Adipocyte (in vitro differentiated cells): Measurements from ENCODE around the gene CXXC5.
A peak's percentile ranks its signal among the peaks of the same experiment; 100 is the strongest.

ENCODE experiments used
- DNase-seq: peaks from one replicate; pipeline ENCODE4 v3.0.0-alpha.2; 2015; ENCODE audit warnings: low read depth
- H3K27me3 ChIP-seq: replicated peaks from 2 replicates; pipeline ENCODE4 v1.7.0; 2013; ENCODE audit warnings: mild to moderate bottlenecking, low read length, moderate library complexity; ENCODE audit not compliant: control insufficient read depth, insufficient read depth
- H3K36me3 ChIP-seq: 2 replicates; pipeline ENCODE4 v1.7.0; 2013; ENCODE audit warnings: low read length, mild to moderate bottlenecking, moderate library complexity; ENCODE audit not compliant: control insufficient read depth, insufficient read depth, severe bottlenecking
- H3K4me1 ChIP-seq: 2 replicates; pipeline ENCODE4 v1.7.0; 2013; ENCODE audit warnings: mild to moderate bottlenecking, low read length, moderate library complexity; ENCODE audit not compliant: control insufficient read depth, insufficient read depth
- H3K4me3 ChIP-seq: 2 replicates; pipeline ENCODE4 v1.7.0; 2013; ENCODE audit warnings: mild to moderate bottlenecking, low read length, moderate library complexity
- H3K9ac ChIP-seq: 2 replicates; pipeline ENCODE4 v1.7.0; 2013; ENCODE audit warnings: mild to moderate bottlenecking, low read length, moderate library complexity
- H3K9me3 ChIP-seq: 2 replicates; pipeline ENCODE4 v1.7.0; 2013; ENCODE audit warnings: mild to moderate bottlenecking, low read length, moderate library complexity; ENCODE audit not compliant: control insufficient read depth

Gene CXXC5

GRCh38 chr5:139693676-139694364, 45.7 kb downstream of the CXXC5 start:
- Histone ChIP-seq H3K36me3 (no peaks in the 10 kb centered on the region), H3K27me3 (no peaks in the 10 kb centered on the region), H3K4me1 (peaks cover 61% of the 10 kb centered on the region), H3K9me3 (no peaks in the 10 kb centered on the region), H3K4me3 (no peak overlapping the region), H3K9ac (peak overlapping the region; percentile 22)
- DNase-seq: no peak

DNA sequence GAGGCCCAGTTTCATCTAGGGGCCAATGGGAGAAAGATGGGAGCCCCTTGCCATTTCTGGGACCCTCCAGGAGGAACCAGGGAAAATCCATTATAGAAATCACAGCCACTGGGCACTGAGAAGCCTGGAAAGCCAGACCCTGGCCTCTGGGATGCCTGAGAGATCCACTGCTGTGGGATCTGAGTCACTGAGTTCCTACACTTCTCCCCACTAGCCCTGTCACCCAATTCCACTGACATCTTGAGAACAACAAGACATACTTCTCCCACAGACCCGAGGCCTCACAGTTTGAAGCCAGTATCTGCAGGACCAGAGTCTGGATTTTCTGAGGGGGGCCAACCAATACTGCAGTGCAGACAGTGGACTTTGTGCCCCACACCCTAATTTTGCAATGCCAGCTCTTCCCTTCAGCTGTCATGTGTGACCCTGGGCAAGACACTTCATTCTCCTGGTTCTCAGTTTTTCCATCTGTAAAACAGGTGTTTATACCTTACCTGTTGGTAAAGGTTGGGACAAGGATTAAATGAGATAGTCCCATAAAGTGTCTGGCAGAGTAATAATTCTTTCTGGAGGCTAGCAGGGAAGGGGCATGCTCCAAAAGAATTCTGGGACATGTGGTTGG, 46.5 kb downstream of the CXXC5 start:
- Histone ChIP-seq H3K27me3 (no peaks in the 10 kb centered on the region), H3K9ac (peak overlapping the region; percentile 22), H3K9me3 (no peaks in the 10 kb centered on the region), H3K4me1 (peaks cover 53% of the 10 kb centered on the region), H3K36me3 (no peaks in the 10 kb centered on the region), H3K4me3 (no peak overlapping the region)
- peak; percentile 50 for DNase-seq

DNA sequence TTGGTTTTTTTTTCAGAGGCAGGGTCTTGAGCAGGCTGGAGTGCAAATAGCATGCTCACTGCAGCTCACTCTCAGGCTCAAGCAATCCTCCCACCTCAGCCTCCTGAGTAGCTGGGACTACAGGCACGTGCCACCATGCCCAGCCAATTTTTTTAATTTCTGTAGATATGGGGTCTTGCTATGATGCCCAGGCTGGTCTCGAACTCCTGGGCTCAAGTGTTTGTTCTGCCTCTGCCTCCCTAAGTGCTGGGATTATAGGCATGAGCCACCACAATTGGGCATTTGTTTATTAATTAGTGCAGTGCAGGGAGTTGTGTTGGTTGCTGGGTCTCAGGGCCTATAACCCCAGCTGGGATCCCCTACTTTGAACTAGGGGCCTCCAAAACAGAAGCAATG, 47.0 kb downstream of the CXXC5 start:
- no peaks in the 10 kb centered on the region for H3K9me3 ChIP-seq
- no peak for DNase-seq
- no peaks in the 10 kb centered on the region for H3K27me3 ChIP-seq
- no peak overlapping the region for H3K4me3 ChIP-seq
- no peak overlapping the region for H3K9ac ChIP-seq
- no peaks in the 10 kb centered on the region for H3K36me3 ChIP-seq
- peaks cover 47% of the 10 kb centered on the region for H3K4me1 ChIP-seq

GRCh38 chr5:139696167-139696893, 48.2 kb downstream of the CXXC5 start:
- H3K4me1 ChIP-seq: peaks cover 39% of the 10 kb centered on the region
- H3K9ac ChIP-seq: peak overlapping the region; percentile 81
- H3K9me3 ChIP-seq: no peaks in the 10 kb centered on the region
- H3K27me3 ChIP-seq: no peaks in the 10 kb centered on the region
- H3K36me3 ChIP-seq: no peaks in the 10 kb centered on the region
- peak overlapping the region; percentile 45 for H3K4me3 ChIP-seq
- no peak for DNase-seq

- no peaks in the 10 kb centered on the region for H3K27me3 ChIP-seq
- H3K4me1 ChIP-seq: peaks cover 39% of the 10 kb centered on the region
- peak overlapping the region; percentile 45 for H3K4me3 ChIP-seq
- H3K36me3 ChIP-seq: no peaks in the 10 kb centered on the region
- peak; percentile 95 for DNase-seq
- H3K9me3 ChIP-seq: no peaks in the 10 kb centered on the region
- H3K9ac ChIP-seq: peak overlapping the region; percentile 81
Measured at GRCh38 chr5:139696894-139697658, 48.9 kb downstream of the CXXC5 start.

DNA sequence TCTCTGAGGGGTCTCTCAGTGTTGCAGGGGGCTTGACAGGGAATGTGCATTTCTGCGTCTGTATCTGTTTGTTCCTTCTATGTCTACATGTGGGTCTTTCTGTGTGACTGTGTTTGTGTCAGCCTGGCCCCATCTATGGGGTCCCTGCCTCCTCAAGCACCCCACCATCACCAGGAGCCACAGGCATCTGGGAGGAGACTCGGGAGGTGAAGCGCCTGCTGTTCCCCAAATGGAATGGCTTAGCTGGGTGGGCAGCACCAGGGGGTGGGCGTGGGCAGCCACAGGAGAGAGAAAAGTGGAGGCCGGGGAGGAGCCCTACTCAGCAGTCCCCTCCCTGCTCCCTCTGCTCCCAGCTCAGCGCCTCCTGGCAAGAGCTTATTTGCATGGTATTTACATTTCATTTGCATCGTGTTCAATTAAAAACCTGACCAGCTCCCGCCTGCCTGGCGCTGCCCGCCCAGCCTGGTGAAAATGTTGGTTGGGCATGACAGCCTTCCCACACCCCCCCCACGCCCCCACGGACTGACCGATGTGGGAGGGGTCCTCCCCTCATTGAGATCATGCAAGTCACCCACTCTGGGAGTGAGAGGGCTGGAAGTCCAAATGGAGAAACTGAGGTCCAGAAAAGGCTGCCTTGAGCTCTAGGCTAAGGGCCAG, 50.5 kb downstream of the CXXC5 start:
- no peaks in the 10 kb centered on the region for H3K27me3 ChIP-seq
- no peaks in the 10 kb centered on the region for H3K36me3 ChIP-seq
- H3K4me1 ChIP-seq: peaks cover 34% of the 10 kb centered on the region
- peak; percentile 77 for DNase-seq
- no peak overlapping the region for H3K4me3 ChIP-seq
- H3K9me3 ChIP-seq: no peaks in the 10 kb centered on the region
- peak overlapping the region; percentile 81 for H3K9ac ChIP-seq

DNA sequence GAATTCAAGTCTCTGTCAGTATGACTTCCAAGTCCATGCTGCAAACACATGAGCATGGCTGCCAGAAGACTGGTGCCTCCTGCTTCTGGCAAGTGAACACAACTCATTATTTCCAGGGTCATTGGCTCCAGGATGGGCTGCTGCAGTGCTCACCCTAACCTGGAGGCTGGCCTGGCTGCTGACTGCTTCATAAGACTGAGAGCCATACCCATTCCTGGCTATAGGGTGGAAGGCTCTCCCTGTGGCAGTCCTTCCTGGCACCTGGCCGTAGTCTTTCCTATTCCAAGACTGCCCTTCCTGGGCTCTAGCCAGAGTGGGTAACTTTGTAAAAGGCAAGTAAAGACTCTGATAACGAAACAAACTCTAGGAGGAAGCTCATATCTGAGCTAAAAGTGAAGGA, 51.2 kb downstream of the CXXC5 start:
- Histone ChIP-seq H3K9ac (no peak overlapping the region), H3K4me3 (no peak overlapping the region), H3K27me3 (no peaks in the 10 kb centered on the region), H3K4me1 (peaks cover 27% of the 10 kb centered on the region), H3K9me3 (no peaks in the 10 kb centered on the region), H3K36me3 (no peaks in the 10 kb centered on the region)
- no peak for DNase-seq

DNA sequence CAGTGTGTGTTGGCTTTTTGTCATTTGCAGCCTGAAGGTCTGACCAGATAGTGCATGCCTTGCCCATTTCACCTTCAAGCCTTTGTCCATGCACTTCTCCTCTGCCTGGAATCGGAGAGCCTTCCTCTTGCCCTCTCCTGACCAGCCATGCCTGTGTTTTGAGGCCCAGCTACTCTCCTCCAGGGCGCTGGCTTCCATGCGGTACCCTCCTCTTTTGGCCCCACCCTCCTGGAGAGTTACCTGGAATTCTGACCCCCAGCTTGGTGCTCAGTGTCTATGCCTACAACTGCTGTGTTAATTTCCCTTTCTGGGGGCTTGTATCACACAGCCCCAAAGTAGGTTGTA, 52.5 kb downstream of the CXXC5 start:
- Histone ChIP-seq H3K4me3 (no peak overlapping the region), H3K9me3 (no peaks in the 10 kb centered on the region), H3K4me1 (peaks cover 19% of the 10 kb centered on the region), H3K27me3 (no peaks in the 10 kb centered on the region), H3K9ac (no peak overlapping the region), H3K36me3 (no peaks in the 10 kb centered on the region)
- no peak for DNase-seq

- H3K36me3 ChIP-seq: no peaks in the 10 kb centered on the region
- H3K9ac ChIP-seq: no peak overlapping the region
- H3K4me3 ChIP-seq: no peak overlapping the region
- no peaks in the 10 kb centered on the region for H3K27me3 ChIP-seq
- H3K4me1 ChIP-seq: peaks cover 18% of the 10 kb centered on the region
- no peak for DNase-seq
- no peaks in the 10 kb centered on the region for H3K9me3 ChIP-seq
Measured at GRCh38 chr5:139701056-139701741, 53.0 kb downstream of the CXXC5 start.

DNA sequence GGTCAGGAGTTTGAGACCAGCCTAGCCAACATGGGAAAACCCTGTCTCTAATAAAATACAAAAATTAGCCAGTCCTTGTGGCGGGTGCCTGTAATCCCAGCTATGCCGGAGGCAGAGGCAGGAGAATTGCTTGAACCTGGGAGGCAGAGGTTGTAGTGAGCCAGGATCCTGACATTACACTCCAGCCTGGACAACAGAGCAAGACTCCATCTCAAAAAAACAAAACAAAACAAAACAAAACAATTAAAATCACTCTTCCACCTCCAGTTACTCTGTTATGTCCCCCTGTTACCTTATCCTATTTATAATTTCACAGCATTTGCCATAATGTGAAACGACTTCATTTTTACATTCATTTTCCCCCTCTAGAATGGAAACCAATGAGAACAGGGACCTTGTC, 54.4 kb downstream of the CXXC5 start:
- no peaks in the 10 kb centered on the region for H3K27me3 ChIP-seq
- no peak for DNase-seq
- H3K4me3 ChIP-seq: no peak overlapping the region
- peaks cover 10% of the 10 kb centered on the region for H3K4me1 ChIP-seq
- no peaks in the 10 kb centered on the region for H3K36me3 ChIP-seq
- H3K9ac ChIP-seq: no peak overlapping the region
- no peaks in the 10 kb centered on the region for H3K9me3 ChIP-seq
